Adrenal gland (tissue), 12 donors: ENCODE results near the gene PAPLN. TPM values are rescaled to one million over a fixed set of nuclear protein-coding genes. Genes with fewer than 3 reads are reported as not detected.

ENCODE experiments used
- DNase-seq, 7 donors: peaks; one replicate each; pipeline ENCODE4 v3.0.0-alpha.2; 2019 to 2020
- H3K27ac ChIP-seq, 5 donors: fragments of 200-600 bp; sonication (generic) in 4 of 5; 1 replicate in 3 of 5; 2 replicates in 2 of 5; pipeline versions ENCODE4 v1.5.1 to v1.8.0; 2016 to 2020; ENCODE audit warnings: mild to moderate bottlenecking in 1 of 5
- H3K27me3 ChIP-seq: fragments of 200-600 bp; 2 replicates; pipeline ENCODE4 v1.8.0; 2021
- H3K36me3 ChIP-seq, 2 donors: fragments of 200-600 bp; replicated peaks in 1 of 2; 1 replicate in 1 of 2; 2 replicates in 1 of 2; pipeline versions ENCODE4 v1.5.1 to v1.8.0; 2018 to 2022
- H3K4me1 ChIP-seq, 2 donors: fragments of 200-600 bp; replicated peaks in 1 of 2; 1 replicate in 1 of 2; 2 replicates in 1 of 2; pipeline versions ENCODE4 v1.5.1 to v1.8.0; 2018 to 2021
- H3K4me3 ChIP-seq, 4 donors: fragments of 200-600 bp; sonication (generic) in 3 of 4; one replicate each; pipeline ENCODE4 v1.5.1; 2016 to 2018
- H3K9me3 ChIP-seq, 3 donors: fragments of 200-600 bp; sonication (generic) in 1 of 3; replicated peaks in 1 of 3; 1 replicate in 2 of 3; 2 replicates in 1 of 3; pipeline versions ENCODE4 v1.5.1 to v1.8.0; 2016 to 2021
- CTCF ChIP-seq, 6 experiments: fragments of 450-650 bp in 4 of 6; fragments of 200-600 bp in 2 of 6; sonication (generic) in 1 of 6; IDR thresholded peaks; 1 replicate in 5 of 6; 2 replicates in 1 of 6; pipeline versions ENCODE4 v1.5.1 to v1.8.0; 2016 to 2021; ENCODE audit warnings: antibody characterized with exemption in 6 of 6, mild to moderate bottlenecking in 2 of 6, moderate library complexity in 1 of 6
- POLR2A ChIP-seq, 2 donors: fragments of 450-650 bp; IDR thresholded peaks; one replicate each; pipeline ENCODE4 v1.6.1; 2017; ENCODE audit warnings: antibody characterized with exemption in 2 of 2, mild to moderate bottlenecking in 2 of 2, moderate library complexity in 1 of 2
- WGBS, 4 donors: extraction: QIAGEN DNeasy Blood & Tissue Kit in 2 of 4; methylation state at CpG; one replicate each; pipeline versions ENCODE4 v1.1.5 to v1.1.7; 2013 to 2017; 5-methylcytosine and 5-hydroxymethylcytosine counted together
- intact Hi-C, 2 donors: fragments of 100-400 bp; cut with DNase I; formaldehyde crosslinking; loops; one replicate each; pipeline versions ENCODE4 v1.14.1 to v1.15.0; 2022 to 2023
- polyA plus RNA-seq, 3 donors: library from polyadenylated mRNA; stranded (reverse); fragments of 200-250 nt in 2 of 3; fragments of 350-450 nt in 1 of 3; fragmentation: Illumina TruSeq in 1 of 3; extraction: RNeasy Lipid Tissue Mini Kit (QIAGEN cat#74804) in 1 of 3; gene quantifications; one replicate each; pipeline ENCODE4 v1.2.3, GENCODE V29; 2013 to 2014
- total RNA-seq, 9 donors: library from RNA; depleted of rRNA in 4 of 9; stranded (reverse); fragments of >200 nt in 4 of 9; fragments of 120-200 nt in 1 of 9; fragmentation: NEBNext Ultra II Directional in 1 of 9; extraction: Animal tissue kit (Norgen Biotek cat#: 25700) in 1 of 9; gene quantifications; one replicate each; pipeline versions ENCODE4 v1.1.0 to v1.2.4, GENCODE V29; 2013 to 2023
- donor health status: healthy with polysubstance abuse.
- donor health status: Bipolar disorder and iron deficiency.
- donor health status: DM: yes; HTN: yes; CAD: no.
- donor health status: DM: no; HTN: no; CAD: no.
- donor health status: DM: no; HTN: no; CAD: no.
- donor health status: DM: yes; HTN: yes; CAD: no.

Gene PAPLN
- total and polyA plus RNA-seq, 12 donors, result 4.2 to 33.6 (median 12.5) TPM

GRCh38 chr14:73253323-73253610, 16.0 kb downstream of the PAPLN start:
- no peaks in the 10 kb centered on the region for H3K36me3 ChIP-seq
- 88 to 92% (median 90%) methylated on average over 7 to 10 of the region's 10 CpGs for WGBS, 4 donors

GRCh38 chr14:73253721-73254120, 16.4 kb downstream of the PAPLN start:
- no peaks in the 10 kb centered on the region for H3K4me1 ChIP-seq
- 86 to 95% (median 92%) methylated on average over 3 to 12 of the region's 12 CpGs for WGBS, 4 donors
- no peak overlapping the region for H3K27ac ChIP-seq
- TF ChIP-seq POLR2A (IDR thresholded peaks at IDR 0.05) (no peak), CTCF (IDR thresholded peaks at IDR 0.05) (no peak)
- no peaks in the 10 kb centered on the region for H3K9me3 ChIP-seq
- H3K4me3 ChIP-seq, result no peak overlapping the region
- no peak for DNase-seq
- intact Hi-C loops, result no loop called here
- no peaks in the 10 kb centered on the region for H3K27me3 ChIP-seq
- H3K36me3 ChIP-seq, result no peaks in the 10 kb centered on the region

More at GRCh38 chr14:73253323-73253610, 16.0 kb downstream of the PAPLN start:
- Histone ChIP-seq H3K9me3 (no peaks in the 10 kb centered on the region), H3K4me1 (no peaks in the 10 kb centered on the region), H3K4me3 (no peak overlapping the region), H3K27ac (no peak overlapping the region), H3K27me3 (no peaks in the 10 kb centered on the region)
- TF ChIP-seq POLR2A (IDR thresholded peaks at IDR 0.05), result no peak
- no peak for TF ChIP-seq CTCF (IDR thresholded peaks at IDR 0.05)
- no peak for DNase-seq
- intact Hi-C loops, result no loop called here

- TF ChIP-seq CTCF (IDR thresholded peaks at IDR 0.05), result no peak
- no peak for TF ChIP-seq POLR2A (IDR thresholded peaks at IDR 0.05)
- H3K36me3 ChIP-seq, result no peaks in the 10 kb centered on the region
- no peaks in the 10 kb centered on the region for H3K27me3 ChIP-seq
- H3K27ac ChIP-seq, result no peak overlapping the region
- H3K4me3 ChIP-seq, result no peak overlapping the region
- no peak for DNase-seq
- WGBS, 4 donors, result 81 to 87% (median 83%) methylated on average over 10 to 28 of the region's 28 CpGs
- intact Hi-C loops, result no loop called here
- no peaks in the 10 kb centered on the region for H3K9me3 ChIP-seq
- H3K4me1 ChIP-seq, result no peaks in the 10 kb centered on the region
Observed at GRCh38 chr14:73254247-73255004, 17.1 kb downstream of the PAPLN start.

- Histone ChIP-seq H3K9me3 (no peaks in the 10 kb centered on the region), H3K27ac (no peak overlapping the region), H3K27me3 (no peaks in the 10 kb centered on the region), H3K36me3 (no peaks in the 10 kb centered on the region), H3K4me1 (no peaks in the 10 kb centered on the region), H3K4me3 (no peak overlapping the region)
- no peak for TF ChIP-seq CTCF (IDR thresholded peaks at IDR 0.05)
- DNase-seq, result no peak
- whole genome bisulfite sequencing, 4 donors, result 86 to 94% (median 89%) methylated on average over 4 to 6 of the region's 6 CpGs
- intact Hi-C loops, result no loop called here
Observed at GRCh38 chr14:73255005-73255400, 17.7 kb downstream of the PAPLN start.
